Aortic smooth muscle cell (primary cell): ENCODE results near the gene ESD. TPM values are rescaled to one million over a fixed set of nuclear protein-coding genes. Genes with fewer than 3 reads are reported as not detected.

Experiments used
- total RNA-seq: library from RNA; depleted of rRNA; stranded (reverse); fragments of >200 nt; gene quantifications from 2 replicates; pipeline ENCODE4 v1.2.3, GENCODE V29; 2014

The ESD gene, protein sequence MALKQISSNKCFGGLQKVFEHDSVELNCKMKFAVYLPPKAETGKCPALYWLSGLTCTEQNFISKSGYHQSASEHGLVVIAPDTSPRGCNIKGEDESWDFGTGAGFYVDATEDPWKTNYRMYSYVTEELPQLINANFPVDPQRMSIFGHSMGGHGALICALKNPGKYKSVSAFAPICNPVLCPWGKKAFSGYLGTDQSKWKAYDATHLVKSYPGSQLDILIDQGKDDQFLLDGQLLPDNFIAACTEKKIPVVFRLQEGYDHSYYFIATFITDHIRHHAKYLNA
- total RNA-seq = 89.3 and 123 TPM in 2 replicates

DNA sequence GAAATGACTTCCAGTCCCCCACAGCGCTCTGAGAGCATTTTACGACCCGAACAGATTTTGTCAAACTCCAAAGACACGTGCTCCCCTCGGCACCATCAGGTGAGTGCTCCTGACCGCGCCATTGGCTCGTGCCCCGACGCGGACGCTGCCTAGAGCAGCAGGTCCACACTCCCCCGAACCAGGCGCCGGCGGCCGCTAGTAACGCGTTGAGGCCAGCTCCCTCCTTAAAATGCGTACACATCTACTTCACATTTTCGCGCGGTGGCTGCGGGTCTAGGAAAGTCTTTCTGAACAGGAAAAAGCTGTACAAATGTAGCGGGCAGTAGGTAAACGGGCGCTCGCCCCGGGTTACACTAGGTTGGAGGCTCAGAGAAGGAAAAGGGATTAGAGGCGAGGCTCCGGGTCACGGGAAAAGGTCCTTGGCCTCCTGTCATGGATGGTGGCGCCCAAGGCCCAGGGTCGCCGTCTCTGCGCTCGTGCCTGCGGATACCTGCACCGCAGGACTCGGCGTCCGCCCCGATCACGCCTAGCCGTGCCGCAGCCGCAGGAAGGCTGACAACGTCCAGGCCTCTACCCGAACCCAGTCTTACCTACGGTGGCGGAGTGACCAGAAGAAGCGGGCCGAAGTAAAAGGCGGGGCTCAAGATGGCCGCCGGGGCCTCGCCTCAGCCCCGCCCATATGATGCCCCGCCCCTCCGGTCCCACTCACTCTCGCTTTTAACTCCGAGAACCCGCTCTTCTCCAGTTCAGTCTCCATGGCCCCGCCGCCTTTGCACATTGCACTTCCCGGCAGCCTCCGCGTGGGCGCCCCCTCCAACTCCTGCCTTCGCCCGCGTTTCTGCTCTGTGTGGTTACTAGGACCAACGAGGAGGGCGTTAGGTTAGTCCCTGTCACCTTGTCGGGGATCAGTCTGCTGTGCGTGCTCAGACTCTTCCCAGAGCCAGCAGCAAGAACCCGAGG, at the start of gene ESD:
TSS of gene ESD (minus strand) at position 647 of the 960 bp plus-strand sequence. CDS start 5,748 bp downstream, outside the sequence.

Other genes with a start within 250 kb of the ESD start
- gene LRCH1, start 244.0 kb downstream of the ESD start, total RNA-seq = 7.0 and 13.1 TPM in 2 replicates
- 0.31 and 0.66 TPM in 2 replicates for gene HTR2A, start 99.9 kb upstream of the ESD start, total RNA-seq